ENCODE measurements around the gene ALX3. TPM values are rescaled to one million over a fixed set of nuclear protein-coding genes. Genes with fewer than 3 reads are reported as not detected.

The ALX3 gene
- total and polyA plus RNA-seq, 10 of the 15 experiments (the other 5 are each of a cell fraction or from before 2014, with no cell fraction given), result not detected

GRCh38 chr1:110061341-110061740 lies 9.1 kb downstream of the ALX3 start (continued):
- TF ChIP-seq CUX1 (IDR thresholded peaks at IDR 0.05; ENCODE audit: insufficient replicate concordance, low read depth, low read length) (no peak), FOXM1 (IDR thresholded peaks at IDR 0.05; ENCODE audit: low read depth, low read length) (no peak), MXI1 (IDR thresholded peaks at IDR 0.05; ENCODE audit: low read depth, low read length) (no peak), SUPT20H (IDR thresholded peaks at IDR 0.05; ENCODE audit: borderline replicate concordance, control insufficient read depth, low read depth, low read length) (no peak), PBX3 (IDR thresholded peaks at IDR 0.05; ENCODE audit: insufficient replicate concordance, low read depth, low read length) (no peak), SKIL (IDR thresholded peaks at IDR 0.05; ENCODE audit: low read depth, poor library complexity, severe bottlenecking) (no peak), ZNF207 (IDR thresholded peaks at IDR 0.05; ENCODE audit: borderline replicate concordance) (no peak), ZNF217 (IDR thresholded peaks at IDR 0.05) (no peak), CHD1 (IDR thresholded peaks at IDR 0.05; ENCODE audit: low read depth, low read length) (no peak), ASH2L (IDR thresholded peaks at IDR 0.05; ENCODE audit: borderline replicate concordance, low read depth) (no peak)

Data from GM12878 (cell line).